Cardiac fibroblast (primary cell): ENCODE results near the gene RPL14.
"Not testable (repeated sequence)": the region's sequence is repeated elsewhere in the genome, so short reads cannot be mapped to it uniquely, and the experiment has no call there.

ENCODE experiments used
- DNase-seq, 2 donors: peaks; one replicate each; pipeline versions ENCODE4 v3.0.0 to v3.0.0-alpha.2; 2010; ENCODE audit warnings: low read depth in 2 of 2
- H3K4me3 ChIP-seq, 2 donors: replicated peaks in 1 of 2; 1 replicate in 1 of 2; 2 replicates in 1 of 2; pipeline ENCODE4 v1.5.1; 2011; ENCODE audit warnings: low read depth in 2 of 2, low read length in 2 of 2, mild to moderate bottlenecking in 2 of 2, moderate library complexity in 1 of 2
- CTCF ChIP-seq: IDR thresholded peaks from one replicate; pipeline ENCODE4 v1.5.1; 2011; ENCODE audit warnings: low read depth, mild to moderate bottlenecking, low read length, inconsistent platforms

RPL14 gene

GRCh38 chr3:40461161-40461560 is 4.0 kb downstream of the RPL14 start:
- H3K4me3 ChIP-seq, result no peak overlapping the region
- DNase-seq, result no peak
- TF ChIP-seq CTCF, result no peak

- not testable (repeated sequence) for DNase-seq
Measured at GRCh38 chr3:40462838-40463237, 5.7 kb downstream of the RPL14 start.

GRCh38 chr3:40463579-40463978 is 6.4 kb downstream of the RPL14 start:
- H3K4me3 ChIP-seq, result no peak overlapping the region
- TF ChIP-seq CTCF, result no peak
- DNase-seq, result no peak

More at GRCh38 chr3:40462838-40463237, 5.7 kb downstream of the RPL14 start:
- not testable (repeated sequence) for H3K4me3 ChIP-seq

- DNase-seq, result no peak
- H3K4me3 ChIP-seq, result no peak overlapping the region
Measured at GRCh38 chr3:40464339-40465110, 7.4 kb downstream of the RPL14 start.

GRCh38 chr3:40465111-40465407 is 7.9 kb downstream of the RPL14 start:
- H3K4me3 ChIP-seq, result no peak overlapping the region
- no peak for DNase-seq
- TF ChIP-seq CTCF, result no peak

More at GRCh38 chr3:40464339-40465110, 7.4 kb downstream of the RPL14 start:
- no peak for TF ChIP-seq CTCF

GRCh38 chr3:40465456-40465855 is 8.3 kb downstream of the RPL14 start:
- TF ChIP-seq CTCF, result no peak
- H3K4me3 ChIP-seq, result no peak overlapping the region
- DNase-seq, result no peak

- TF ChIP-seq CTCF, result no peak
- no peak overlapping the region for H3K4me3 ChIP-seq
- DNase-seq, result no peak
Measured at GRCh38 chr3:40468018-40468417, 10.9 kb downstream of the RPL14 start.
